ENCODE measurements around the gene IQCH.

The IQCH gene

DNA sequence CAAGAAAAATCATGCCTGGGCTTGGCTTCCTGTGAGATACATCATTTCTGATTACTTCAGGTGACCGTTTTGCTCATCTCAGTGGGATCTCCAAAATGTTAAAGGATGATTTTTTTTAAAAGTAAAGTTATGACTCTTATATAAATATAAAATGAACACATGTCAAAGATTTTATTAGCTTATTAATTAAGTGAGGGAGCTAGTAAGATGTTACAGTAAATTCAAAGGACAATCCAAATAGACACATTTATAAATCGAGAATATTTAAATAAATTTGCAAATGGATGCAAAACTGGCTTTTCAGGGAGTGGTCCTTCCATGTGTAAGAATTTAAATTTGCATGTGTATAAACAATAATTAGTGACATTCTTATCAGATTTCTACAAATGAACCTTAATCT is 87.0 kb downstream of the IQCH start:
- Histone ChIP-seq H2AFZ (ENCODE audit: low read depth) (no peak overlapping the region), H3K36me3 (ENCODE audit: insufficient read depth) (no peaks in the 10 kb centered on the region), H4K20me1 (ENCODE audit: insufficient read depth) (no peaks in the 10 kb centered on the region), H3K4me3 (IDR thresholded peaks at IDR 0.05; ENCODE audit: insufficient read depth, low read depth, low read length) (no peak overlapping the region), H3K4me2 (no peak overlapping the region), H3K4me1 (ENCODE audit: low read depth, poor library complexity, severe bottlenecking) (no peaks in the 10 kb centered on the region), H3K27me3 (ENCODE audit: insufficient read depth, low read depth) (no peaks in the 10 kb centered on the region), H3K79me2 (ENCODE audit: insufficient read depth, low read depth) (no peaks in the 10 kb centered on the region), H3K9ac (no peak overlapping the region), H3K27ac (no peak overlapping the region)
- no peak for TF ChIP-seq CTCF (conservative IDR thresholded peaks at IDR 0.05; ENCODE audit: low read depth, low read length)

DNA sequence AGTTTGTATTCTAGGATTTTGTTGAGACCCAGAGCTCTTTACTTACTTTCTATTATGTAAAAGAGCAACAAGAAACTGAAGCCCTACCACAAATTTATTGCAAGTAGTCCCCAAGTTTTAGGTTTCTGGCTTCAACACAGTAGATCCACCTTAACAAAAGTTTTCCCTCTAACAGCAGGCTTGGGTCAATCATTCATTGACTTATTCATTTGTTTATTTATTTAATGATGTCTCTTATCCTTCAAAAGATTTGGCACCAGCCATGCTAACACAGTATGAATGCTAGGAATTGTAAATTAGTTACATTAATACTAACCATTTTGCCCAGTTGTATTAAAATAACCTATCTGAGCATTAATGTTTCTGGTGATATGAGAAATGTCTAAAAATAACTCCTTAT is 88.6 kb downstream of the IQCH start:
- Histone ChIP-seq H3K27ac (no peak overlapping the region), H3K4me3 (IDR thresholded peaks at IDR 0.05; ENCODE audit: insufficient read depth, low read depth, low read length) (no peak overlapping the region), H3K4me1 (ENCODE audit: low read depth, poor library complexity, severe bottlenecking) (no peaks in the 10 kb centered on the region), H3K36me3 (ENCODE audit: insufficient read depth) (no peaks in the 10 kb centered on the region), H3K9ac (no peak overlapping the region), H3K79me2 (ENCODE audit: insufficient read depth, low read depth) (no peaks in the 10 kb centered on the region), H2AFZ (ENCODE audit: low read depth) (no peak overlapping the region), H3K4me2 (no peak overlapping the region), H4K20me1 (ENCODE audit: insufficient read depth) (no peaks in the 10 kb centered on the region), H3K27me3 (ENCODE audit: insufficient read depth, low read depth) (no peaks in the 10 kb centered on the region)
- TF ChIP-seq CTCF (conservative IDR thresholded peaks at IDR 0.05; ENCODE audit: low read depth, low read length): no peak

DNA sequence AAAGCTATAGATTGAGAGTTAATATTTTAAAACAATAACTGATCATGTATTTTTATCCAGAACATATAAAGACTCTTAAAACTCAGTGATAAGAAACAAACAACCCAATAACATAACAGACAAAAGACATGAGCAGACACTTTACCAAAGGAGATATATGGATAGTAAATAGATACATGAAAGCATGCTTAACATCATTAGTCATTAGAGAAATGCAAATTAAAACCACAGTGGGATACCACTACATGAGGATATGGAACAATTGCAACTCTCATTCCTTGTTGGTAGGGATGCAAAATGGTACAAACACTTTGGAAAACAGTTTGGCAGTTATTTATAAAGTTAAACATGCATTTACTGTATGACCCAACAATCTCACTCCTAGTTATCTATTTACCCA is 95.0 kb downstream of the IQCH start:
- no peak overlapping the region for H2AFZ ChIP-seq (ENCODE audit: low read depth)
- H3K79me2 ChIP-seq (ENCODE audit: insufficient read depth, low read depth): no peaks in the 10 kb centered on the region
- H3K4me3 ChIP-seq (IDR thresholded peaks at IDR 0.05; ENCODE audit: insufficient read depth, low read depth, low read length): no peak overlapping the region
- no peaks in the 10 kb centered on the region for H3K36me3 ChIP-seq (ENCODE audit: insufficient read depth)
- H3K27me3 ChIP-seq (ENCODE audit: insufficient read depth, low read depth): no peaks in the 10 kb centered on the region
- no peaks in the 10 kb centered on the region for H3K4me1 ChIP-seq (ENCODE audit: low read depth, poor library complexity, severe bottlenecking)
- H4K20me1 ChIP-seq (ENCODE audit: insufficient read depth): no peaks in the 10 kb centered on the region
- TF ChIP-seq CTCF (conservative IDR thresholded peaks at IDR 0.05; ENCODE audit: low read depth, low read length): no peak
- H3K9ac ChIP-seq: no peak overlapping the region
- no peak overlapping the region for H3K4me2 ChIP-seq
- H3K27ac ChIP-seq: no peak overlapping the region

- no peaks in the 10 kb centered on the region for H3K27me3 ChIP-seq (ENCODE audit: insufficient read depth, low read depth)
- H3K79me2 ChIP-seq (ENCODE audit: insufficient read depth, low read depth): no peaks in the 10 kb centered on the region
- H3K36me3 ChIP-seq (ENCODE audit: insufficient read depth): no peaks in the 10 kb centered on the region
- no peak overlapping the region for H3K9ac ChIP-seq
- TF ChIP-seq CTCF (conservative IDR thresholded peaks at IDR 0.05; ENCODE audit: low read depth, low read length): no peak
- H3K4me2 ChIP-seq: no peak overlapping the region
- H3K27ac ChIP-seq: no peak overlapping the region
- H3K4me1 ChIP-seq (ENCODE audit: low read depth, poor library complexity, severe bottlenecking): no peaks in the 10 kb centered on the region
- no peak overlapping the region for H3K4me3 ChIP-seq (IDR thresholded peaks at IDR 0.05; ENCODE audit: insufficient read depth, low read depth, low read length)
- no peak overlapping the region for H2AFZ ChIP-seq (ENCODE audit: low read depth)
- no peaks in the 10 kb centered on the region for H4K20me1 ChIP-seq (ENCODE audit: insufficient read depth)
These were observed 95.5 kb downstream of the IQCH start for GRCh38 chr15:67350042-67350441.

DNA sequence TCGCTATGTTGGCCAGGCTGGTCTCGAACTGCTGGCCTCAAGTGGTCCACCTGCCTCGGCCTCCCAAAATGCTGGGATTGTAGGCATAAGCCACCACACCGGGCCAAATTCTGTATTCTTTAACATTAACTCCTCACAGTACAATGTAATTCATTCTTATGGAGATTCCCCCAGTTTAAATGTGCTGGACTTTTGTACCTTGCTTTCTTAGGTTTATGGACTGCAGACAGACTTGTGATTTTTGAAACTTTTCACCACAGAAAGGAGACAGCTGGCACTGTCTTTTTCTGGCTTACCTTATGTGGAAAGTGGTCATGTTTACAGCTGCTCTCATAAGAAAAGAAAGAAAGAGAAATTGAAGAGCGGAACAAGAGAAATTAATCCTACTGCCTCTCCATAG is 103.8 kb downstream of the IQCH start:
- H3K4me1 ChIP-seq (ENCODE audit: low read depth, poor library complexity, severe bottlenecking): no peaks in the 10 kb centered on the region
- no peak for TF ChIP-seq CTCF (conservative IDR thresholded peaks at IDR 0.05; ENCODE audit: low read depth, low read length)

More for the DNA sequence above, 103.8 kb downstream of the IQCH start:
- no peaks in the 10 kb centered on the region for H3K79me2 ChIP-seq (ENCODE audit: insufficient read depth, low read depth)
- no peaks in the 10 kb centered on the region for H3K36me3 ChIP-seq (ENCODE audit: insufficient read depth)
- no peak overlapping the region for H2AFZ ChIP-seq (ENCODE audit: low read depth)
- no peak overlapping the region for H3K9ac ChIP-seq
- H3K27ac ChIP-seq: no peak overlapping the region
- H4K20me1 ChIP-seq (ENCODE audit: insufficient read depth): no peaks in the 10 kb centered on the region
- no peak overlapping the region for H3K4me2 ChIP-seq
- H3K27me3 ChIP-seq (ENCODE audit: insufficient read depth, low read depth): no peaks in the 10 kb centered on the region
- H3K4me3 ChIP-seq (IDR thresholded peaks at IDR 0.05; ENCODE audit: insufficient read depth, low read depth, low read length): no peak overlapping the region

All from KMS-11 (cell line).